Muscle of back (tissue), 11 donors: ENCODE results near the gene DDX5. TPM values are rescaled to one million over a fixed set of nuclear protein-coding genes. Genes with fewer than 3 reads are reported as not detected.

Experiments
- DNase-seq, 3 donors: peaks; one replicate each; pipeline versions ENCODE4 v3.0.0 to v3.0.0-alpha.2; 2013
- polyA plus RNA-seq, 10 donors: library from polyadenylated mRNA; unstranded; fragments of 120-200 nt; gene quantifications; one replicate each; pipeline ENCODE4 v1.2.1, GENCODE V29; 2013; ENCODE audit not compliant: insufficient read length in 10 of 10

DDX5 gene
- polyA plus RNA-seq, 10 donors: 341 to 533 (median 463) TPM

GRCh38 chr17:64515829-64516228 is 9.7 kb upstream of the DDX5 start:
- no peak for DNase-seq

- no peak for DNase-seq
Observed at GRCh38 chr17:64515419-64515818, 9.3 kb upstream of the DDX5 start.

GRCh38 chr17:64509179-64509578 is 3.1 kb upstream of the DDX5 start:
- no peak for DNase-seq

- DNase-seq: no peak
Observed at GRCh38 chr17:64508683-64509082, 2.6 kb upstream of the DDX5 start.

- DNase-seq: peak; percentile 69 to 90 (median 80)
Observed at GRCh38 chr17:64507413-64507782, 1.3 kb upstream of the DDX5 start.

GRCh38 chr17:64506576-64507412 is 705 bp upstream of the DDX5 start, which contains the start of gene CEP95:
CEP95 (plus strand) TSS chr17:64506977; CDS start chr17:64507098, 121 bp downstream.
- DNase-seq: peak; percentile 98 to 99 (median 98)

GRCh38 chr17:64505340-64506200 is 519 bp downstream of the DDX5 start:
- DNase-seq: peak; percentile 93 to 98 (median 97)

- peak in 1 of 3 donors; percentile 46 for DNase-seq
Observed at GRCh38 chr17:64504769-64505339, 1.2 kb downstream of the DDX5 start.

- DNase-seq: no peak
Observed at GRCh38 chr17:64503821-64504768, 2.0 kb downstream of the DDX5 start.

- DNase-seq: no peak
Observed at GRCh38 chr17:64503341-64503740, 2.7 kb downstream of the DDX5 start.

GRCh38 chr17:64502809-64503208 is 3.3 kb downstream of the DDX5 start:
- DNase-seq: no peak

- DNase-seq: no peak
Observed at GRCh38 chr17:64502021-64502420, 4.1 kb downstream of the DDX5 start.

- no peak for DNase-seq
Observed at GRCh38 chr17:64500862-64501765, 5.0 kb downstream of the DDX5 start.

GRCh38 chr17:64500487-64500859 is 5.6 kb downstream of the DDX5 start:
- no peak for DNase-seq

GRCh38 chr17:64499805-64500486 is 6.1 kb downstream of the DDX5 start:
- DNase-seq: no peak

GRCh38 chr17:64498308-64499203 is 7.5 kb downstream of the DDX5 start:
- no peak for DNase-seq

GRCh38 chr17:64497565-64498035 is 8.5 kb downstream of the DDX5 start:
- DNase-seq: no peak
